GM12873 (cell line): ENCODE data around the gene KCNH2.

Experiments
- CTCF ChIP-seq: IDR thresholded peaks from 2 replicates; pipeline ENCODE4 v1.5.1; 2012; ENCODE audit warnings: low read depth, mild to moderate bottlenecking, moderate library complexity, low read length, control low read depth; ENCODE audit not compliant: insufficient read depth; ENCODE audit errors: missing control alignments

The KCNH2 gene

DNA sequence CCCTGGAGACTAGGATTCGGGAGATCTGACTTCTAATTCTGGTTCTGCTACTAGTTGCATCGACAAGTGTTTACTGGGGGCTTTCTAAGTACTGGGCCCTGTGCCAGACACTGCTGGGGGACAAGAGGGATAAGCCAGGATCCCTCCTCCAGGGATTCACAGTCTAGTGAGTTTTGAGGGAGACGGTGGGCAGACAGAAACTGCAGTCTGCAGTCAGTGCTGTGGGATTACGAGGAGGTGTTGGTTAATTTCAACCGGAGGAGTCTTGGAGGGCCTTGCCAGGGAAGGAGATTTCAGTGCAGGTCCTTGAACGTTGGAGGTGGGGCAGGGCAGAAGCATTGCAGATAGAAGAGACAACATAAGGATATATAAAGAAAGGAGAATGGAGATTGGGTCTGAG is 3.5 kb upstream of the KCNH2 start:
- TF ChIP-seq CTCF, result no peak

- TF ChIP-seq CTCF, result no peak
These were observed 2.5 kb upstream of the KCNH2 start for GRCh38 chr7:150980663-150981062.

DNA sequence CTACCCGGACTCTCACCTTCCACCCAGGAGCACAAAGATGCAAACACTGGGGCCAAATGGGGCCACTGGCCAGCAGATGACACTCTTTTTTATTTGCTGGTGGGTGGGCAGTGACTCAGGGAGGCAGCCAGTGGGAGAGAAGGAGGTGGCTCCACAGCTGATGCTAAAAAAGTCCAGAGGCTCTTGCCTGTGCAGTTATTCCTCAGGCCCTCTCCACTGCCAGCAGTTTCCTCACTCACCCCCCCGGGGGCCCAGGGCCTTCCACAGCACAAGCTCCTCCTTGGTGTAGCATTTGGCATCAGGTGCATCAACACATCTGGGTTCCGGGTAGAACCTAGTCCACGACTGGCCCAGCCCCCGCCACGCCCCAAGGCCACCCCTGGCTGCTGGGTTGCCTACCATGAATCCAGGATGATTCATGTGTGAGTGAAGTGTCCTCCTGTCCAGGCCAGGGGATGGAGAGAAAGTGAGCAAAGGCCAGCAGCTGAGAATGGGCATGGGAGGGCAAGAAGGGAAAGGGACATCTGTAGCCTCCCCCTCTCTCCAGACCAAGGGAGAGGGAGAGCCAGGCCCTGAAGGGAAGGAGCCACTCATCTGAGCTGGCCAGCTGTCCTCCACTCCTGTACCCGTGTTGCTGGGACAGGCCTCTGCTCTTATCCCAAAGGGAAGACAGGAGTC is 1.7 kb upstream of the KCNH2 start:
- no peak for TF ChIP-seq CTCF

GRCh38 chr7:150977382-150978125 is 567 bp downstream of the KCNH2 start:
- TF ChIP-seq CTCF, result no peak

DNA sequence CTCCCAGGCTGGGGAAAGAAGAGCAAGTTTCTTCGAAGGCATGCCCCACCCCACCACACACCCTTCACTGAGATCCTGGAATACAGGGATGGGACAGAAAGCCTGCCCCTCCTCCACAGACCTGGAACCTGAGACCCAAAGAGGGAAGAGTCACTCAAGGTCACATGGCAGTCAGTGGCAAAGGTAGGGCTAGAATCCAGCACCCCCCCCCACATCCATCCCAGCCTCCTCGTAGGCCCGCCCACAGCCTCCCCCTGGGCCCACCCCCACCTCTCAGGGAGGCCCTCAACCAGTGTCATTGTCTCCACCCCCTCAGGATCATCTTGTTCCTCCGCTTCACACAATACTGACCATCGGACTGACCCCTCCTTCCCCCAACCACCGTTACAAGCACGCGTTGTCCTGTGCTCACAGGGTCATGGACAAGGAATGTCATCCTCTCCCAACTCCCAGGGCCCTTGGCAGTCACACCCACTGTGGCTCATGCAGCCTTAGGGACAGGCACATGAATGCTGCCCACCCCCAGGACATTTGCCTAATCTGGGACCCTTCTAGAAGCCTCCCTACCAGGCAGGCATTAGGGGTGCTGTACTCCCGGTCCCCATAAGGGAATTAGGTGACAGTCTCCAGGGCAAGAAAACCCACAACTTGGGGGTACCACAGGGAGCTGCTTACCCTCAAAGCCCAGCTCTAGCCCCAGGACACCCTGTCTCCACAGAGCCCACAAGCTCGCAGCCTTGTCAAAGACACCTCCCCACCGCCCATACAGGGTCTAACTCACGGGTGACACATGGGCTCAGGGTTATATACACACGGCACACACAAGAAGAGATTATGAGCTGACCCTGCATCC is 1.4 kb downstream of the KCNH2 start:
- no peak for TF ChIP-seq CTCF

DNA sequence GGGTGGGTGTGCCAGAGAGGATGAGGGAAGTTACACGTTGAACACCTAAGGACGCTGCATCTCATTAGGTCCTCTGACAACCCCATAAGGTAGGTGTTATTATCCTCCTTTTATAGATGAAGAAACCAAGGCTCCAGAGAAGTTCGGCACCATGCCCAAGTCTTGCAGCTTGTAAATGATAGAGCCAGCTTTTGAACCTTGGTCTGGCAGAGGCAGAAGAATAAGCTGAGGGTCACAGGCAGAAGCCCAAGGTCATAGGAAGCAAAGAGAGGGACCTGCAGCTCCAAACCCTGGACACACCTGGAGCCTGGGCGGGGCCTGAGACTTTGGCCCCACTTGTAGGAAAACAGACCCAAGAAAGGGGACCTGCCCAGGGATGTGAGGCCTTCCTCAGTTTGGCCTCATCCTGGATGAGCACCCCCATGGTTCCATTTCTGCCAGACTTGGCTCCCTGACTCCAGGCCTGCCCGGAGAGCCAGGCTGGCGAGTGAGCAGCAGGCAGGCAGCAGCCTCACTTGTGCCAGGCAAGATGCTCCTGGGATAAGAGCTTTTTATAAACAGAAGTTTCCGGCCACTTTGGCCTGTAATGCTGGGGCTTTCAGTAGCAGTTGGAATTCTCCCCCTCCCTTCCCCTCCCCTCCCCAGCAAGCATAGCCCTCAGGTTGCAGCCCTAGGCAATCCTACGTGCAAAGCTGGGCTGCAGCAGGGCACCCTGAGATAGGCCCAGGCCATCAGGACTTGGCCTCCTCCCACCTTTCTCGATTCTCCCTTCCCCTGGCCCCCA is 2.4 kb downstream of the KCNH2 start:
- TF ChIP-seq CTCF, result no peak
